Measurements from ENCODE around the gene MANSC1. TPM values are rescaled to one million over a fixed set of nuclear protein-coding genes. Genes with fewer than 3 reads are reported as not detected.

The MANSC1 gene
- total and polyA plus RNA-seq, 10 of the 15 experiments (the other 5 are each of a cell fraction or from before 2014, with no cell fraction given): 0.02 to 0.23 (median 0.11) TPM; not detected in 2

GRCh38 chr12:12356467-12356895 lies 6.4 kb upstream of the MANSC1 start (continued):
- TF ChIP-seq ZBTB40 (IDR thresholded peaks at IDR 0.05; ENCODE audit: borderline replicate concordance) (0 out of 2 replicates have a peak, but pooled peaks have one; percentile 65), IKZF2 (IDR thresholded peaks at IDR 0.05) (no peak), KAT2A (conservative IDR thresholded peaks at IDR 0.05; ENCODE audit: control insufficient read depth, low read depth, low read length) (no peak), NBN (IDR thresholded peaks at IDR 0.05) (peak; percentile 47; the same call in 1 of the 2 replicates), SREBF1 (IDR thresholded peaks at IDR 0.05; ENCODE audit: low read length) (no peak), YY1 (IDR thresholded peaks at IDR 0.05; ENCODE audit: low read depth, low read length) (no peak), GATAD2B (conservative IDR thresholded peaks at IDR 0.05; ENCODE audit: low read depth) (no peak), ZBED1 (IDR thresholded peaks at IDR 0.05; ENCODE audit: borderline replicate concordance) (no peak), SRF (IDR thresholded peaks at IDR 0.05; ENCODE audit: low read depth in 2 of 2, low read length in 2 of 2) (no peak), NFYA (IDR thresholded peaks at IDR 0.05; ENCODE audit: borderline replicate concordance, low read depth, low read length) (no peak), CTCF (IDR thresholded peaks at IDR 0.05 in 2 of 3, conservative IDR thresholded peaks at IDR 0.05 in 1 of 3; ENCODE audit: control insufficient read depth in 2 of 3, extremely low read depth in 1 of 3, insufficient read depth in 1 of 3, low read depth in 3 of 3, low read length in 3 of 3) (no peak), RCOR1 (conservative IDR thresholded peaks at IDR 0.05; ENCODE audit: low read depth, low read length) (no peak), MEF2B (IDR thresholded peaks at IDR 0.05; ENCODE audit: partially characterized antibody, poor library complexity, severe bottlenecking) (peak; percentile 33), EGR1 (IDR thresholded peaks at IDR 0.05; ENCODE audit: borderline replicate concordance in 1 of 2, low read depth in 2 of 2, low read length in 2 of 2) (no peak), SPI1 (IDR thresholded peaks at IDR 0.05; ENCODE audit: borderline replicate concordance, insufficient read depth, low read depth, low read length) (no peak)
- TF ChIP-seq, protein P1, sequence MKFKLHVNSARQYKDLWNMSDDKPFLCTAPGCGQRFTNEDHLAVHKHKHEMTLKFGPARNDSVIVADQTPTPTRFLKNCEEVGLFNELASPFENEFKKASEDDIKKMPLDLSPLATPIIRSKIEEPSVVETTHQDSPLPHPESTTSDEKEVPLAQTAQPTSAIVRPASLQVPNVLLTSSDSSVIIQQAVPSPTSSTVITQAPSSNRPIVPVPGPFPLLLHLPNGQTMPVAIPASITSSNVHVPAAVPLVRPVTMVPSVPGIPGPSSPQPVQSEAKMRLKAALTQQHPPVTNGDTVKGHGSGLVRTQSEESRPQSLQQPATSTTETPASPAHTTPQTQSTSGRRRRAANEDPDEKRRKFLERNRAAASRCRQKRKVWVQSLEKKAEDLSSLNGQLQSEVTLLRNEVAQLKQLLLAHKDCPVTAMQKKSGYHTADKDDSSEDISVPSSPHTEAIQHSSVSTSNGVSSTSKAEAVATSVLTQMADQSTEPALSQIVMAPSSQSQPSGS (IDR thresholded peaks at IDR 0.05; ENCODE audit: low read length): peak; percentile 43; the same call in 1 of the 2 replicates
- TF ChIP-seq, protein P2, sequence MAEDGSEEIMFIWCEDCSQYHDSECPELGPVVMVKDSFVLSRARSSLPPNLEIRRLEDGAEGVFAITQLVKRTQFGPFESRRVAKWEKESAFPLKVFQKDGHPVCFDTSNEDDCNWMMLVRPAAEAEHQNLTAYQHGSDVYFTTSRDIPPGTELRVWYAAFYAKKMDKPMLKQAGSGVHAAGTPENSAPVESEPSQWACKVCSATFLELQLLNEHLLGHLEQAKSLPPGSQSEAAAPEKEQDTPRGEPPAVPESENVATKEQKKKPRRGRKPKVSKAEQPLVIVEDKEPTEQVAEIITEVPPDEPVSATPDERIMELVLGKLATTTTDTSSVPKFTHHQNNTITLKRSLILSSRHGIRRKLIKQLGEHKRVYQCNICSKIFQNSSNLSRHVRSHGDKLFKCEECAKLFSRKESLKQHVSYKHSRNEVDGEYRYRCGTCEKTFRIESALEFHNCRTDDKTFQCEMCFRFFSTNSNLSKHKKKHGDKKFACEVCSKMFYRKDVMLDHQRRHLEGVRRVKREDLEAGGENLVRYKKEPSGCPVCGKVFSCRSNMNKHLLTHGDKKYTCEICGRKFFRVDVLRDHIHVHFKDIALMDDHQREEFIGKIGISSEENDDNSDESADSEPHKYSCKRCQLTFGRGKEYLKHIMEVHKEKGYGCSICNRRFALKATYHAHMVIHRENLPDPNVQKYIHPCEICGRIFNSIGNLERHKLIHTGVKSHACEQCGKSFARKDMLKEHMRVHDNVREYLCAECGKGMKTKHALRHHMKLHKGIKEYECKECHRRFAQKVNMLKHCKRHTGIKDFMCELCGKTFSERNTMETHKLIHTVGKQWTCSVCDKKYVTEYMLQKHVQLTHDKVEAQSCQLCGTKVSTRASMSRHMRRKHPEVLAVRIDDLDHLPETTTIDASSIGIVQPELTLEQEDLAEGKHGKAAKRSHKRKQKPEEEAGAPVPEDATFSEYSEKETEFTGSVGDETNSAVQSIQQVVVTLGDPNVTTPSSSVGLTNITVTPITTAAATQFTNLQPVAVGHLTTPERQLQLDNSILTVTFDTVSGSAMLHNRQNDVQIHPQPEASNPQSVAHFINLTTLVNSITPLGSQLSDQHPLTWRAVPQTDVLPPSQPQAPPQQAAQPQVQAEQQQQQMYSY (CRISPR knock-in tag; IDR thresholded peaks at IDR 0.05): no peak

Data from GM12878 (cell line).